NCI-H1092 (cell line): ENCODE measurements around the gene STAMBPL1.
"Not testable (repeated sequence)": the region's sequence is repeated elsewhere in the genome, so short reads cannot be mapped to it uniquely, and the experiment has no call there.

ENCODE experiments used
- DNase-seq: peaks from one replicate; lab custom pipeline; 2025; lab: John Stamatoyannopoulos, UW

Gene STAMBPL1

DNA sequence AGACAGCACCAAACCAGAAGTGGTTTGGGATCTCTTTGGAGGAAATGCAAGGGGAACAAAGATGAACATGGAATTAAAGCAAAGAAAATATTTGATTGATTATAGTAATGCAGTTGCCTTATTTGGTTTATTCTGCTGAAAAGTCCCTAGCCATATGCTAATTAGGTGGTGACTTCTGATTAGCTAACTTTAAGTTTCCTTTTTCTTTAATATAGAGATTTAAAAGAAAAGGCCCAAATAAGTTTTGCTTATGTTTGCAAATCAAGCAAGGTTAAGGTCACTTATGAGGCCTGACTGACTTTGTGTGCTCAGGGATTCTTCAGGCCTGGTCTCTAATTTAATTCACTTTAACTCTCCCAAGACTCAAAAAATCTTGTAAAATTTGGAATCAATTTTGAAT lies 22.2 kb upstream of the STAMBPL1 start:
- no peak for DNase-seq

DNA sequence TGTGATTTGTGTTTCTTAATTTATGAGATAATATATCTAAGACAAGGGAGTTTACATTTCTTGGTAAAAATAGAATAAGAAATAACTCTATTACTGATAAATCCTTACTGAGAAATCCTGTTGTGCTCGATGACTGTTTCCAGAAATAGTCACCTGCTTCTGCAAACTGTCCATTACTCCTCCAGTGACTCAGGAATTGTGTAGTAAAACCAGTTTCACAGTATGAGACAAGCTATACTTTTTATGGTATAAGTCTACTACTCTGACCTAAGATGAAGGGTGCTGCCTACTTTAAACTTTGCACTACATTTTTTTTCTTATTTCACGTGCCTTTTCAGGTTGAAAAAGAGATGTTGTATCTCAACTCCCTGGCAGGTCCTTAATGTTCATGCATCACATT lies 21.6 kb upstream of the STAMBPL1 start:
- no peak for DNase-seq

DNA sequence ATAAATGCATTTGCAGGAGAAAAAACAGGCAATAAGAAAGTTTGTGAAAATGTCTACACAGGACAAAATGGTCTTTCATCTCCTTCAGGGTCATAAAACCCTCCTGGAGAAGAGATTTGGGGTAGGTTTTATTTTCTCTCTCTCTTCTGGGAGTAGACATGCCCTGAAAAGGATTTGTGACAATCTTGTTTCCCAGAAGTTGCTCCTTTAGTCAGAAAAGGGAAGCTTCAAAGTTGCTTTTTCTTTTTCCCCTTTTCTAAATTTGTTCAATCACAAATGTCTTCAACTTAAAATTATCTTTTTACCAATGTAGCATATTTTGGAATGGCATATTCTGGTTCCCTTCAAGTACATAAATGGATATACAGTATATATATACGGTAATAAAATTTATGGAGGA lies 19.0 kb upstream of the STAMBPL1 start:
- no peak for DNase-seq

DNA sequence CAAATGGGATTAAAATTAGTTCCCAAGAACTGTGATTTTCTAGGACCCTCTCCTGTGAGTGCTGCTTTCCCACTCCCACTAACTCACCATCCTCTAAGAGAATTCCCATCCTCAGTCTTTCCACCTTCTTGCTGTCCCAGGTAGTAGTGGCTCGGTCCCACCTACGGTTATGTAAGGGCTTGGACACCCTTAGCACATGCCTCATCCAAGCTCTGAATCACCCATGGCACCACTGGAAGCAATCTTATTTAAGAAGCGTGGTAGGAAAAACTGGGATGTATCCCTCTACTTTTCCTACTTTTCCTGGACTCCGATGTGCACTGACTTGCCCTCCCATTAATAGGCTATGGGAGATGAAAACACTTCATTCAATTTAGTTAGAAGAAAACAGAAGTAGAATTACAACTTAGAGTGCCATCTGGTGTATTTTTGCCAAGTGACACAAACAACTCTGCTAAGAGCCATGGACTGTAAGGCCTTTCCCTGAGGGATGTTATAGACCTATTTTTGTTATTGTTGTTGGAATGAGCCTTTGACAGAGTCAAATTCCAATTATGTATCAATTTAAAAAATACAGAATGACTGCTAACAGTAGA lies 14.7 kb upstream of the STAMBPL1 start:
- DNase-seq, result no peak

DNA sequence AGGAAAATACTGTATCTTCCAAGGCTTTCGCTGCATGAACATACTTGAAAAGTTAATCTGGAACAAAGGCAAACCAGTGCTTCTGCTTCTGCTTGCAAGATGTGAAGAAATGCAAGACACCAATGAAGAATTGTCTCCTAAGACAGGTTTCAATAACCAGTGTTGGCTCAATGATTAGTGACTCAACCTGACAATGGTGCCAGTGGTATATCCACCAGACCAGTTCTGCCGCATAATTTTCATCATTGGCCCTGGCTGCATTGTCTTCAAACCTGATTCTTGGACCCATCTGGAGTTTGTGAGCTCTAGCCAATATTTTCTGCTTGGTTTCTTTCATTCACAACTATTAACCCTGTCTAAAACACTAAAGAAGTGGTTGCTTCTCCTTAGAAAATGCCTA lies 13.6 kb upstream of the STAMBPL1 start:
- no peak for DNase-seq

DNA sequence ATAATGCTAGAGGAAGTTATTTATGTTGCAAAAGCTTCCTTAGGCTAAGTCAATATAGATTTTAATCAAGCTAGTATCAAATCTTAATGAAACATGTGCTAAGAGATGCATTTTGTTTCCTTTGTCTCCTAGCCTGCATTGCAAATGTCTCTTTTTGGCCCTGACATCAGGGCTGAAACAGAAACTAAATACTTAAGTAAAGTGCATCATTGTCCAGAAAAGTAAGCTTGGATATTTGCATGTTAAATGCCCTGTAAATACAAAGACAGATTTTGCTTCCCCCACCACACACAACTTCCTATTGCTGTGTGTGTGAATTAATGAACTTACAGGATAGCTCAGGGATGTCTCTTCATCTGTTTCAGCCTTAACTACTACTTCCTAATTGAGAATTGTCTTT lies 10.0 kb upstream of the STAMBPL1 start:
- DNase-seq, result no peak

DNA sequence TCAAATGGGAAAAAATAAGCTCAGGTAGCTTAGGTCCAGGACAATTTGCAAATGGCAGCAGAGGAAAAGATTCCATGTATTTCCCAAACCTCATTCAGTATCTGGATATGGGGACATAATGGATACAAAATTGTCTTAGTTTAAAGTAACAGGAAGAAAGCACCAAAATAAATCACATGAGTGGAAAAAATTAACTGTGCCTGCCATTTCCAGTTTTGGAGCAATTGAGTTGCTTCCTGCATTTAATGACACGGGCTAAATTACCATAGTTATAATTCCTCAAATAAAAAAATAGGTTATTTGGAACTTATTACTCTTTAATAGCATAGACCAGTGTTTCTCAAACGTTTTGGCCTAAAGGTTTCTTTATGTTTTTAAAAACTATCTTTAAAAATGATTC lies 6.3 kb upstream of the STAMBPL1 start:
- DNase-seq, result no peak

DNA sequence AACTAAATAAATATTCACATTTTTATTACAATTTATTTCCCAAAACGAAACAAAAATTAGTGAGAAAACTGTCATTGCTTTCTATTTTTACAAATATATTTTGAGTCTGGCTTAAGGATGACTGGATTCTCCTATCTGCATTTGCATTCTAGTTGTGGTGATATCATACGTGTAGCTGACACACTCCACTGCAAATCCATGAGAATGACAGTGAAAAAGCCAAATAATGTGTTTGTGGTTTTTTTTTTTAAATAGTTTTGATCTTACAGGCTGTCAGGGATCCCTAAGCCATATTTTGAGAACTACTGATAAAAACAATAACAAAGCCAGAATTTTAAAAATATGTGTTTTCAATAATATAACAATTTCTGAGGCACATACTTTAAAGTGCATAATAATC lies 5.8 kb upstream of the STAMBPL1 start:
- no peak for DNase-seq

DNA sequence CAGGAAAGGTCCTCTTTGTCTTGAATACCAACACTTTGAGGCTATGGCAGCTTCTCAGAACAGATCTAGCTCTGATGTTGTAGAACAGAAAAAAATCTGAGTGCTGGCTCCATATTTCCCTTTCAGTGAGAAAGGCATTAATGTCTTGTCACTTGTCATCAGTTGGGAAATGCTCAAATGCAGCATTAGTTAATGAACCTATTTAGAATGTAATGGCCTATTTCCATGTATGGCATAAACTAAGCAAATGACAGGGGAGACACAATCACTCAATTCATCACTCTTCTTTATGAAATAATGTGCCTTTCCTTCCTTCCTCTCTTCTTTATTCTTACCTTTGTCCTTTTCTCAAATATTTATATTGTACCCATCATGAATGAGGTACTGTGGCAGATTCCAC lies 5.0 kb upstream of the STAMBPL1 start:
- DNase-seq, result no peak

DNA sequence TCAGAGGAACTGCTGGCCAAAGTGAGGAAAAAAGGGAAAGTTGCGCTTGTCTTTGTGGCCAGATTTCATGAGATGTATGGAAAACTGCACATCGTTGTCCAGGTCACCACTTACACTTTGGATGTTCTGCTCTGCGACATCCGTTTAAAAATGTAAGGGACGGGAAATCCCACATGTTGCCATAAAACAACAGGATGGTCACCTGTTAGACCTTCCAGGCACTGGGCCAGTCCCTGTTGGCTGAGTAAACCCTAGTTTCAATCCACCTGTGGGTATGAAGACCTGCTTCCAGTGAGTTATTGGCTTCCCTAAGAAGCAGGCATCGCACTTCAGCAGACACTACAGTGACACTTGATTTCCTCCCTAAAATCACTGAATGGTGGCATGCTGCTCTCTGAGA lies 2.7 kb upstream of the STAMBPL1 start:
- DNase-seq, result no peak

DNA sequence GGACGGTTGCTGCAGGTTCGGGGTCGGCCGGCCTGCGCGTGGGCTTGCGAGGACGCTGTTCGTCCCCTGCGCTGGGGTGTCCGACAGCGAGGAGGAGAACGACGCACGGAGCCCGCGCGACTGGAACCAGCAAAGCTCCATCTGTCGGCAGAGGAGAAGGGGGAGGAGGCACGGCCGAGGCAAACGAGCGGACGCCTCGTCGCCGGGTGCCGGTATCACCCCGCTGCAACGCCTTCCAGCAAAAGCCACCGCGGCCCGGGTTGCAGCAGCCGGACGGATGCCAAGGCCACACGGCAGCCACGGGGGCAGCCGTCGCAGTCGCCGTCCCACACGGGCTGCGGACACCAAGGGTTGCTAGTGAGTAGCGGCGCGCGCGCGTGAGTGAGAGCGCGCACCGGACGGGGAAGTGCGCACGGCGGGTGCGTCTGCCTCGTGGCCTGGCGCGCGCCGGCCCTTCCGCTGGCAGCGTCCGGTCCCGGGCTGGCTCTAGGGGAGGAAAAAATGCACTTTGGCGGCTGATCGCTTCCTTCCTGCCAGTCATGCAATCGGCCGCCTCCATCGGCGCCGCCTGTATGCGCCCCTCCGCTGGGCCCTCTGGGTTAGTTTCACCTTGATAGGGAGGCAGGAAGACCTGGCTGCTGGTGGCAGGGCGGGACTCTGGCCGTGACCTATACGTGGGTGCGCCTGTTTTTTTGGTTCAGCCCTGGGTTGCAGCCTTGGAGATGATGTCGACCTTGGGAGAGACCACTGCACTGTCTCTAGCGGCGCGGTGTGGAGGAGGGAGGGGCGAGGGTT lies 434 bp downstream of the STAMBPL1 start:
- no peak for DNase-seq

DNA sequence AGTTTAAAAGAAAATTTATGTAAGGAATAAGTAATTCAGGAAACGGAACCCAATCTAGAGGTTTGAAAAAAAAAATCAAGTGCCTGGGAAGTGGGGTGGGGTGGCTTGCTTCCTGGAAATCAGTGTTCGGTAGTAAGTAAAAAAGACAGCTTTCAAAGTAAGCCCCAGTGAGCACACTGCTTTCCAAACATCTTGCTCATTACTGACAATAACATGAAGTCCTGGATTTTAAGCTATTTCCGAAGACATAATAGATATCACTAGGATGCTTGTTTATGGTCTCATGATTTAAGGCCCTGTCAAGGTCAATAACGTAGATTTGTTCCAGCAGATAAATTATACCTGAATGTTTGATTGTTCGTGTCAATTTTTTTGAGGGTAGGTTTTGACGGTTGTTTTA lies 1.3 kb downstream of the STAMBPL1 start:
- no peak for DNase-seq

DNA sequence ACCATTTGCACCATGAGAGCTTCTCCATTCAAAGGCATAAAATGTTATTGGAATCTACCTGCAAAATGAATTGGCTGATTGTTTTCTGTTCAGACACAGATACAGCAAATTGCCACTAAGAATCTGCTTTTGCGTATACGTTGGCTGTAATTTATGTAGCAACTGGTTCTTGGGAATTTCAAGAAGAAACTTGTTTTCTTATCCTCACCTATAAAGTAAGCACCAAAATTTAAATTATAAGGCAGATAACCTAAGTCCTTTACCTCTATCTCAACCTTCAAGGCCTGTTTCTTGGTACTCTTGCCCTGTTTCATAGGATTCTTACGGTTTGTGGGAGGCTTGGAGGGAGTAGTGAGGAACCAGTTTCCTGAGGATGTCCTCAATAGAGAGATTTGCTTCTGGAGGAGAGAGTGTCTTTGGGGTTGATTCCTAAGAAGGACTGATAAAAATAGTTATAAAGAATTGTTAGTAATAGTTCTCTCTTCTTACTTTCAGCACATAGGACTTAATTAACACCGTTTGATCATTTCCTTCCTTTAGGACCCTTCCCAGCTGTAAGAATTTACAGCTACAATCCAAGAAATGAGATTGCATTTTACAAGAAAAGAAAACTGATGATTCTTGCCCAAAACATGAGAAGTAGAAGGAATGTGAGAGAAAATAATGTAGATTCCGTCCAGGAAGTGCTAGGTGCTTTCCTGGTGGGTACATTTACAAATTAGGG lies 2.0 kb downstream of the STAMBPL1 start:
- no peak for DNase-seq

DNA sequence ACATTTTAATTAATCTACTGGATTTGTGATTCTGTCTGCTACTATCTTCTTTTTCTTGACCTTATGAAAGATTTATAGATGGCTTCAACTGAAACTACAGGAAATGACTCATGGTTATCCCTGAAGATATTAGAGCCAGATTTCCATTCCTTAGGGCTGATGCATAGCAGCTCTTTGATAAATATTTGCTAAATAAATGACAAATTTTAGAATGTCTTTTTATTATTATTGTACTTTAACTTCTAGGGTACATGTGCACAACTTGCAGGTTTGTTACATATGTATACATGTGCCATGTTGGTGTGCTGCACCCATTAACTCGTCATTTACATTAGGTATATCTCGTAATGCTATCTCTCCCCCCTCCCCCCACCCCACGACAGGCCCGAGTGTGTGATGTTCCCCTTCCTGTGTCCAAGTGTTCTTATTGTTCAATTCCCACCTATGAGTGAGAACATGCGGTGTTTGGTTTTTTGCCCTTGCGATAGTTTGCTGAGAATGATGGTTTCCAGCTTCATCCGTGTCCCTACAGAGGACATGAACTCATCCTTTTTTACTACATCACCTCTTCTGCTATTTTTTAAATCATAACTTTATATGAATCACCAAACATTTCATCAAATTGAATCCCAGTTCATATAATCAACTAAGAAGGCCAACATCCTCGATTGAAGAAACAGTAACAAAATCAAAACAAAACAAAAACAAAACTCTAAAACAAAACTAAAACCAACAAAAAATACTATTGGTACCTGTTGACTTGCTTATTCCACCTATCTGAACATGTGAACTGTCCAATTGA lies 2.8 kb downstream of the STAMBPL1 start:
- not testable (repeated sequence) for DNase-seq

DNA sequence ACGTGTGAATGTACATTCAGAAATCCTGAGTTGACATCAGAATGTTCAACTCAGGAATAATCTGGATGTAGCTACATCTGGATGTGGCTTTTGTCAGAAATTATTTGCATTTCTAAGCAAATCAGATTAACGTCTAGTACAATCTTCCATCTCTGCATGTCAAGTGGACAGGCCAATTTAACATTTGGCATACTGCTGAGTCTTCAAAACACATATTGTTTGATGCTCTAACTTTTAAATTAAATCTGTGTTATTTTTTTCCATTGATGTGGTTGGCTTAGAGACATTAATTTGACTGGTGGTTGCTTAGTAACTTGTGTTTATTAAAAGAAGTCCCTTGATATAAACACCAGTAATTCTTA lies 3.4 kb downstream of the STAMBPL1 start:
- no peak for DNase-seq

DNA sequence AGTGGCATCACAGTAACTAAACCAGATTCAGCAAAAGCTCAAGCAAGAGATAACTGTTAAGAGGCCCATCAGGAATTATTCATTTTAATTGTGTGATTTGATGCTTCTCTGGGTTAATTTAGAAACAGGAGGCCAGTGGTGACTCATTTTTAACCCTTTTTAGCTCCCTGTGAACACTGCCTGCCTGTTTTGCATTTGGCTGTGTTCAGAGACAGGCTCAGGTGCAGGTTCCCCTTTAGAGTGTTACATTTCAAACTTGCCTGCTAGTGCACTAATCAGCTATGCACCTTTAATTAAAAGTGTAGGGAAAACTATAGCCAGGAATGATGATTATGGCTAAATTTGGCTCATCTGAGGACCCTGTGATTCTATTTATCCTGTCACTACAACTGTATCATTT lies 6.5 kb downstream of the STAMBPL1 start:
- DNase-seq, result no peak

DNA sequence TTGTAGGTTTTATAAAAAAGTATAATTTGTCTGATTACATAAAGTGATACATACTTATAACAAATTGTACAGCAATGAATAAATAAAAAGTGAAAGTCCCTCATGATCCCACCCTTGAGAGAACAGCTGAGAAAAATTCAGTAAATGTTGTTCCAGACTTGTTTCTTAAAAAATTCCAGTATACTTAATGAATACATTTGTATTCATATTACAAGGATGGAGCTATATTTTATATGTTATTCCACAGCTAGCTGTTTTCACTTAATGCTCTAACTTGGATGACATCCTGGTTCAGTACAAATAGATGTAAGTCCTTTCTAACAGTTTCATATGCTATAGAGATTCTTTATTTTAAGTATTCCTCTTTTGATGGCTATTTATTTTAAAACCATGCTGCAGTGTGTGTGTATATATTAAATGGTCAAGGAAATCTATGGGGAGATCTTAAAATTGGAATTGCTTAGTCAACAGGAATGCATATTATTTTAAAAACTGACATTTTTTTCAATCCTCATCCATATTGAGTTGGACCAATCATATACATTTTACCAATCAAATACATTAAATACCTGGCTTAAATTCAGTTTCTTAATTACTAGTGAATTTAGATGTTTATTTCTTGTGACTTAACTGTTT lies 8.9 kb downstream of the STAMBPL1 start:
- no peak for DNase-seq

DNA sequence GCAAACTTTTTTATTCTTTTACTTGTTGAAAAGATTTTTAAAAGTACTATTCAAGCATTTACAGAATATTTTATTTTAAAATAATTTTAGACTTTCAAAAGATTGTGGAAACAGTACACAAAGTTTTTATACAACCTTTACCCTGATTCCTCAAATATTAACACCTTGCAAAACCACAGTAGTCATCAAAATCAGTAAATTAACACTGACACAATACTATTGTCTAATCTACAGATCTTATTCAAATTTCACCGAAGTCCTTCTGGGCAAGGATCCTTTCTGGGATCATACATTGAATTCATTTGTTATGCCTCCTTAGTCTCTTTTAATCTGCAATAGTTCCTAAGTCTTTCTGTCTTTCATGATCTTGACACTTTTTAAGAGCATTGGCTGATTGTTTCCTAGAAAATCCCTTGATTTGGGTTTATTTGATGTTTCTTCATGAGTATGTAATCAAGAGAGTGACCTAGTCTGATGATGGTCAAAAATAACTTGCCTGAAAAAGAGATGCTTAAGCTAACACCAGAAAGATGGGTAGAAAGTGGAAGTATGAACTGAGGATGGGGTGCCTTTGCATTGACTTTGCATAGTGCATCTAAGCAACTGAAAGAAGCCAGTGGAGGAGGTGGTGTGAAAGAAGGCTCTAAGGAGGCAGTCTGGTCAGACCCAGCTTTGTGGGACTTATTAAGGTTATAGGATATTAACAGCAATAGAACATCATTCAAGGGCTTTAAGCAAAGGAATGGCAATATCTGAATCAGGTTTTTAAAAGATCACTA lies 9.7 kb downstream of the STAMBPL1 start:
- no peak for DNase-seq

DNA sequence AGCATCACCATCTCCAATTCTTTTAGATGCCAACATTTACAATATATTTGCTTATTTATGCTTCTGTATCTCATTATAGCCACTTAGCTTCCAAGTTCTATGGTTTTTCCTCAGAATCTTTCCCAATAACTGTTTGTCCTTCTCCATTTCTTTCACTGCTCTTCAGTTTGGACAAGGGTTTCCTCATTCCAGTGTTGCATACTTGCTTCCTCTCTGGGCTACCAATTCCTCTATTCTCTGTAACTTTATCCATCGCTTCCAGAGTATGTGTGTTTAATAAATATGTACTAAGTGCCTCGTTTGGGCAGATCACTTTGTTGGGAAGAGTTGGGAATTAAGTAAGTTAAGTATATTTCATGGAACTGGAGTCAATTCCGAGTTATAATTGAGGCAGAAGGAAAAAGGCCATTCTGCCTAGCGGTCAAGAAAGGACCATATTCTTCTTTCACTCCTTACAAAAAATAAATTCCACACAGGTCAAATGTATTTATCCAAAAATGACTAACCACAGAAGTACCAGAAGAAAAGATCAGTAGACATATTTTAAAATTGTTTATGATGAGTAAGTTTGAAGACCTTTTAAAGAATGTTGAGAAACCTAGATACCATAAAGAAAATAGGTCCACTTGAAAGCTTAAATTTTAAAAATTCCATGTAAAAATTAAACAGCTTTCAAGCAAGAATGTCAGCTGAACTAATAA lies 10.8 kb downstream of the STAMBPL1 start:
- no peak for DNase-seq

DNA sequence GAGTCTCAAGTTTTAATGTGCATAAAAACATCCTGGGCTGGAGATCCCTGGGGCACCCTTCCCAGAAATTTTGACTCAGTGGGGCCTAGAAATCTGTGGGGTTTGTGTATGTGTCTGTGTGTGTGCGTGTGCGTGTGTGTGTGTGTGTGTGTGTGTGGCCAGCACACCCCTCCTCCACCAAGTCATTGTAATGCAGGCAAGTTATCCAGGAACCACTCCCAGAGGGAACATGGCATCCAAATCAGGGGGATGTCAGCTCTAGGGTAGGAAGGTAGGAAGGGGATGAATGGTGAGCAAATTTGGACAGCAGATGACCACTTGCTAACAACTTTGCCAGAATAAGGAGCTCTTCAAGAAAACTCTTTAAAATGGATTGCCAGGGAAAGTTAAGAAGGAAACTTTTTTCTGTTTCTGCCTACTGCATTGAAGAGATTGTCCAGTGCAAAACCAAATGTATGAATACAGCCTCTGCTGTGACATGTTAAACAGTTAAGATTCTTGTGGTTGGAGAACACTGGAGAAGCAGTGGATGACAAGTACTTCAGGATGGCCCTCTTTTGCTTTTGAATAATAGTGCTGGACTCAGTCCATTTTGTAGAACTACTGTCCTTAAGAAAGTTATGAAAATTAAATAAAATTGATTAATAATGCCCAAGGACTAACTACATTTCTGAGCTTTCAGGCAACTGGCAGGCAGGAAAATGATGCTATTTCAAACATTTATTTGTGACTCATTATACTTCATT lies 12.3 kb downstream of the STAMBPL1 start:
- no peak for DNase-seq
